OCI-LY7 (cell line): Measurements from ENCODE around the gene MTAP. TPM values are rescaled to one million over a fixed set of nuclear protein-coding genes. Genes with fewer than 3 reads are reported as not detected.

Experiments used
- BruUV-seq: library from RNA; stranded (reverse); fragments of 400-500 nt; replicated peaks from 2 replicates; lab custom pipeline; 2021; lab: Mats Ljungman, UMichigan
- CTCF ChIA-PET: fragments of 300-600 bp; sonication (Branson Sonifier 250); formaldehyde crosslinking; loops from one replicate; lab custom pipeline; 2022; ENCODE audit warnings: antibody characterized with exemption; ENCODE audit not compliant: unreplicated experiment; lab: Charles Lee
- POLR2A ChIA-PET: fragments of 300-600 bp; sonication (Branson Sonifier 250); formaldehyde crosslinking; loops from one replicate; lab custom pipeline; 2022; ENCODE audit warnings: antibody characterized with exemption; lab: Charles Lee
- DNase-seq: peaks from one replicate; pipeline ENCODE4 v3.0.0-alpha.2; 2015; ENCODE audit warnings: low spot score
- H2AFZ ChIP-seq: fragments of 200-600 bp; sonication (generic), shearing (Covaris generic); 2 replicates; pipeline ENCODE4 v1.6.1; 2014; ENCODE audit warnings: mild to moderate bottlenecking, antibody characterized with exemption, low read length, moderate library complexity
- H3K27ac ChIP-seq: fragments of 200-600 bp; sonication (generic); 2 replicates; pipeline ENCODE4 v1.5.1; 2014; ENCODE audit warnings: mixed run types, low read depth, mild to moderate bottlenecking, moderate library complexity, low read length, inconsistent platforms; ENCODE audit not compliant: poor library complexity, severe bottlenecking
- H3K36me3 ChIP-seq: fragments of 200-600 bp; sonication (generic); 2 replicates; pipeline ENCODE4 v1.6.1; 2014; ENCODE audit warnings: mild to moderate bottlenecking, antibody characterized with exemption, low read length, moderate library complexity, mixed read lengths; ENCODE audit not compliant: insufficient read depth
- H3K4me1 ChIP-seq: fragments of 200-600 bp; sonication (generic); 2 replicates; pipeline ENCODE4 v1.5.1; 2014; ENCODE audit warnings: mild to moderate bottlenecking, low read length; ENCODE audit not compliant: insufficient read depth, poor library complexity, severe bottlenecking
- H3K4me2 ChIP-seq: fragments of 200-600 bp; sonication (generic); 2 replicates; pipeline ENCODE4 v1.6.1; 2014; ENCODE audit warnings: mild to moderate bottlenecking, low read length
- H3K4me3 ChIP-seq: fragments of 200-600 bp; sonication (generic); 2 replicates; pipeline ENCODE4 v1.5.1; 2014; ENCODE audit warnings: mild to moderate bottlenecking, low read depth, low read length; ENCODE audit not compliant: poor library complexity, severe bottlenecking
- H3K79me2 ChIP-seq: fragments of 200-600 bp; sonication (generic); 2 replicates; pipeline ENCODE4 v1.6.1; 2016; ENCODE audit warnings: low read depth, mild to moderate bottlenecking, low read length, moderate library complexity, mixed read lengths; ENCODE audit not compliant: insufficient read depth
- H3K9me2 ChIP-seq: fragments of 200-600 bp; sonication (generic); 2 replicates; pipeline ENCODE4 v1.6.1; 2016; ENCODE audit warnings: mild to moderate bottlenecking, low read length, mixed read lengths; ENCODE audit not compliant: insufficient read depth
- H3K9me3 ChIP-seq: fragments of 200-600 bp; sonication (generic); 2 replicates; pipeline ENCODE4 v1.6.1; 2014; ENCODE audit warnings: mild to moderate bottlenecking, mixed run types, low read length, mixed read lengths
- H4K20me1 ChIP-seq: fragments of 200-600 bp; sonication (generic); 2 replicates; pipeline ENCODE4 v1.6.1; 2014; ENCODE audit warnings: mild to moderate bottlenecking, antibody characterized with exemption, low read length, moderate library complexity, mixed read lengths; ENCODE audit not compliant: insufficient read depth
- EZH2phosphoT487 ChIP-seq: fragments of 200-600 bp; sonication (generic); IDR thresholded peaks from 2 replicates; pipeline ENCODE4 v1.6.1; 2018; ENCODE audit warnings: low read depth, borderline replicate concordance, mild to moderate bottlenecking, mixed run types, antibody characterized with exemption, low read length, moderate library complexity, mixed read lengths
- intact Hi-C: fragments of 100-400 bp; cut with micrococcal nuclease; formaldehyde crosslinking; loops from one replicate; pipeline ENCODE4 v1.10.0; 2022; ENCODE audit not compliant: unreplicated experiment
- total RNA-seq, 2 experiments: library from RNA; depleted of rRNA in 1 of 2; stranded (reverse); fragments of >200 nt in 1 of 2; shearing (Covaris generic) in 1 of 2; gene quantifications; 2 replicates each; pipeline ENCODE4 v1.2.3, GENCODE V29; 2014 to 2022
- TF ChIP-seq, protein P1 (sequence below): fragments of 200-600 bp; sonication (generic); conservative IDR thresholded peaks from 2 replicates; pipeline ENCODE4 v1.5.1; 2014; ENCODE audit warnings: mild to moderate bottlenecking, antibody characterized with exemption, low read length, moderate library complexity, mixed read lengths

The MTAP gene
- total RNA-seq, 2 experiments from 2014 or later, result 41.6 to 101 TPM

DNA sequence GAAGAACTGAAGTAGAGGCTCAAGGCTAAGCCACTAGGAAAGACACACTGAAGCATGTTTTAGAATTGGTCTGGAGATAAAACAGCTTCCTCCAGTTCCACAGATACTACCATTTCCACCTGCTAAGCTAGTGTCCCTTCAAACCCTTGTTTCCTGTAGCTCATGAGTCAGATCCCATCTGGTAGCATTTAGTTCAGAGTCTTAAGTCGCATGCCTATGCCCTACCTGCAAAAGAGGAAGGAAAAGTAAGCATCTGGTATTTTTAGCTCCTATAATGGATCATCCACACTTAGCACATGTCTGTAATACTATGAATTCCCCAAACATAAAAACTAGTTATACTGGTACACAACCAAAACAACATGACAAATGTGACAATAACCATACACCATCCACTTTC is 99.7 kb downstream of the MTAP start:
- Histone ChIP-seq H3K4me2 (no peak overlapping the region), H3K27ac (no peak overlapping the region), H3K36me3 (no peaks in the 10 kb centered on the region; the same call in 1 of the 2 replicates), H3K9me3 (no peaks in the 10 kb centered on the region), H2AFZ (no peak overlapping the region), H3K9me2 (no peaks in the 10 kb centered on the region), H3K4me1 (peaks cover 6% of the 10 kb centered on the region), H3K79me2 (no peaks in the 10 kb centered on the region), H4K20me1 (no peaks in the 10 kb centered on the region), H3K4me3 (no peak overlapping the region)
- DNase-seq, result peak; percentile 15
- CTCF ChIA-PET, result no interaction called here
- POLR2A ChIA-PET, result interaction anchor here (0.8 to 1.1 kb wide), 3 partner anchors 11 to 86 kb away, joined by 3 to 4 read pairs (median 3); no protein-coding TSS in a partner anchor
- intact Hi-C loops, result no loop called here
- no TSS peak for BruUV-seq
- TF ChIP-seq, protein P1, sequence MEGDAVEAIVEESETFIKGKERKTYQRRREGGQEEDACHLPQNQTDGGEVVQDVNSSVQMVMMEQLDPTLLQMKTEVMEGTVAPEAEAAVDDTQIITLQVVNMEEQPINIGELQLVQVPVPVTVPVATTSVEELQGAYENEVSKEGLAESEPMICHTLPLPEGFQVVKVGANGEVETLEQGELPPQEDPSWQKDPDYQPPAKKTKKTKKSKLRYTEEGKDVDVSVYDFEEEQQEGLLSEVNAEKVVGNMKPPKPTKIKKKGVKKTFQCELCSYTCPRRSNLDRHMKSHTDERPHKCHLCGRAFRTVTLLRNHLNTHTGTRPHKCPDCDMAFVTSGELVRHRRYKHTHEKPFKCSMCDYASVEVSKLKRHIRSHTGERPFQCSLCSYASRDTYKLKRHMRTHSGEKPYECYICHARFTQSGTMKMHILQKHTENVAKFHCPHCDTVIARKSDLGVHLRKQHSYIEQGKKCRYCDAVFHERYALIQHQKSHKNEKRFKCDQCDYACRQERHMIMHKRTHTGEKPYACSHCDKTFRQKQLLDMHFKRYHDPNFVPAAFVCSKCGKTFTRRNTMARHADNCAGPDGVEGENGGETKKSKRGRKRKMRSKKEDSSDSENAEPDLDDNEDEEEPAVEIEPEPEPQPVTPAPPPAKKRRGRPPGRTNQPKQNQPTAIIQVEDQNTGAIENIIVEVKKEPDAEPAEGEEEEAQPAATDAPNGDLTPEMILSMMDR, result no peak
- TF ChIP-seq EZH2phosphoT487, result no peak

DNA sequence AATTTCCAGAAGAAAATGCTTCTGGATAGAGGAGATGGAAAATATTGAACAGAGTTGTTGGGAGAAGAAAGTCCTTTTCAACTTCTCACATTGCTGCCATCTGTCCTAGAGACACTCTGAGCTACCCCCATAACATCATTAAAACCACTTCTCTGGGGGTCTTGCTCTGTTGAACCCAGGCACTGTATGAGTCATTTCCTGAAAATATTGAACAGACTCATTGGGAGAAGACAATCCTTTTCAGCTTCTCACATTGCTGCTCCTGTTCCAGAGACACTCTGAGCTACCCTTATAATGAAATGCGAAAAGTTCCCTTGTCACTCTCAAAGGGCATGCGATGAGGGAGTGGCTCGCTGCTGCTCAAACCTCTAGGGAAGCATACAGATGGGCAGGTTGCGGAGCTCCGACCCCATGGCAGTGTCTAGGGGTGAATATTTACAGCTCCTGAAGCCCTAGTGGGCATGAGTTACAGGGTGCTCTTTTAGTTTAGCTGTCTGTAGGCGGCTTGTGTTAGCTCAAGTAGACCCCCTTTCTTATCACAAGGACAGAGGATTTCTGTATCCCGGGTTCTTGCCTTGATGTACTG is 101.0 kb downstream of the MTAP start:
- no peak overlapping the region for H3K4me3 ChIP-seq
- no peak for DNase-seq
- no peak overlapping the region for H2AFZ ChIP-seq
- no peak overlapping the region for H3K4me2 ChIP-seq
- no peak overlapping the region for H3K27ac ChIP-seq
- peaks cover 7% of the 10 kb centered on the region for H3K36me3 ChIP-seq
- no peaks in the 10 kb centered on the region for H3K79me2 ChIP-seq
- BruUV-seq, result no TSS peak
- no peaks in the 10 kb centered on the region for H4K20me1 ChIP-seq
- intact Hi-C loops, result no loop called here
- peaks cover 9% of the 10 kb centered on the region; the same call in 1 of the 2 replicates for H3K9me3 ChIP-seq
- TF ChIP-seq, protein P1, result no peak
- no peak for TF ChIP-seq EZH2phosphoT487
- no peaks in the 10 kb centered on the region for H3K9me2 ChIP-seq
- ChIA-PET POLR2A (interaction anchor here (2.2 kb wide), 1 partner anchor 104 kb away, joined by 5 read pairs; no protein-coding TSS in a partner anchor), CTCF (no interaction called here)
- H3K4me1 ChIP-seq, result peaks cover 6% of the 10 kb centered on the region

DNA sequence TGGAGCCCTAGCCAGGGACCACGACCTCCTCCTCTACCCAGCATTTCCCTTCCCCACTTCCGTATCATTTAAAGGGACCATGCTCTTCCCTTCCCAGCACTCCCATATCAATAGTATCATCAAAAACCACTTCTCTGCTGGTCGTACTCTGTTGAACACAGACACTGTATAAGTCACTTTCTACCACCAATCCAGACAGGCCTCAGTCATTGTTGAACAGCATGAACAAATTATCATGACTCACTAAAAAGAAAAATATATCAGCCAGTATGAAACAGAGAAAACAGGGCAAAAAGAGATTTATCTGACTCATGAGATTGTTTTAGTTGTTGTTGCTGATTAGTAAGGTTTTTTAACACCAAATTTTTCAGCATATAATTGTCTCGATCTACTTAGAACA is 101.9 kb downstream of the MTAP start:
- peaks cover 6% of the 10 kb centered on the region for H3K4me1 ChIP-seq
- TF ChIP-seq, protein P1, result no peak
- no peak for TF ChIP-seq EZH2phosphoT487
- POLR2A ChIA-PET, result interaction anchor here (2.2 kb wide), 1 partner anchor 103 kb away, joined by 5 read pairs; no protein-coding TSS in a partner anchor
- intact Hi-C loops, result no loop called here
- no peak overlapping the region for H2AFZ ChIP-seq
- no peak overlapping the region for H3K4me3 ChIP-seq
- H3K36me3 ChIP-seq, result peaks cover 14% of the 10 kb centered on the region
- CTCF ChIA-PET, result no interaction called here
- no peaks in the 10 kb centered on the region for H3K9me2 ChIP-seq
- no peak for DNase-seq
- no peak overlapping the region for H3K4me2 ChIP-seq
- no peaks in the 10 kb centered on the region for H4K20me1 ChIP-seq
- H3K9me3 ChIP-seq, result peaks cover 16% of the 10 kb centered on the region; the same call in 1 of the 2 replicates
- H3K27ac ChIP-seq, result no peak overlapping the region
- no peaks in the 10 kb centered on the region for H3K79me2 ChIP-seq
- no TSS peak for BruUV-seq
